GM12878 (cell line): ENCODE results near the gene UBE2E2. TPM values are rescaled to one million over a fixed set of nuclear protein-coding genes. Genes with fewer than 3 reads are reported as not detected.

Experiments used
- ATAC-seq: fragments of 200-7000 bp; cut with Tn5 transposase; 3 replicates; pipeline ENCODE4 v1.9.1; 2020; ENCODE audit warnings: mild to moderate bottlenecking, moderate library complexity
- BruUV-seq: library from RNA; stranded (reverse); fragments of 400-500 nt; replicated peaks from 2 replicates; lab custom pipeline; 2021; lab: Mats Ljungman, UMichigan
- CTCF ChIA-PET: fragments of 300-600 bp; sonication (Branson Sonifier 250); formaldehyde crosslinking; extraction: SDS; loops from one replicate; lab custom pipeline; 2021; ENCODE audit warnings: inconsistent platforms; lab: Yijun Ruan, JAX
- POLR2A ChIA-PET: fragments of 350-600 bp; formaldehyde crosslinking; extraction: SDS; loops from one replicate; lab custom pipeline; 2021; ENCODE audit warnings: inconsistent platforms; lab: Charles Lee
- RAD21 ChIA-PET: fragments of 300-600 bp; sonication (Branson Sonifier 250); formaldehyde crosslinking; loops from one replicate; lab custom pipeline; 2023; ENCODE audit warnings: antibody characterized with exemption; ENCODE audit not compliant: unreplicated experiment; lab: Charles Lee
- SMC1A ChIA-PET: fragments of 300-600 bp; sonication (Branson Sonifier 250); formaldehyde crosslinking; loops from one replicate; lab custom pipeline; 2023; ENCODE audit not compliant: unreplicated experiment, uncharacterized antibody; lab: Charles Lee
- DNase-seq: peaks from one replicate; pipeline ENCODE4 v3.0.0-alpha.2; 2011; ENCODE audit warnings: low read depth, low spot score
- FAIRE-seq: peaks from 3 replicates; lab custom pipeline; 2011; peaks lifted over from hg19 to GRCh38; lab: Jason Lieb, UNC
- H2AFZ ChIP-seq: 2 replicates; pipeline ENCODE4 v1.6.0; 2011; ENCODE audit warnings: low read depth, low read length, control low read depth; ENCODE audit not compliant: control insufficient read depth
- H3K27ac ChIP-seq: 2 replicates; pipeline ENCODE4 v1.5.1; 2011; ENCODE audit warnings: control low read depth; ENCODE audit not compliant: control insufficient read depth, insufficient read depth
- H3K27me3 ChIP-seq, 2 experiments: replicated peaks in 1 of 2; 2 replicates each; pipeline versions ENCODE4 v1.6.0 to v1.6.1; 2011; ENCODE audit warnings: low read length in 1 of 2; ENCODE audit not compliant: control insufficient read depth in 2 of 2, insufficient read depth in 2 of 2
- H3K36me3 ChIP-seq, 2 experiments: 2 replicates each; pipeline ENCODE4 v1.5.1; 2011; ENCODE audit warnings: low read length in 1 of 2; ENCODE audit not compliant: control insufficient read depth in 2 of 2, insufficient read depth in 2 of 2
- H3K4me1 ChIP-seq: 2 replicates; pipeline ENCODE4 v1.6.1; 2011; ENCODE audit warnings: mild to moderate bottlenecking, low read length, moderate library complexity, mixed read lengths; ENCODE audit not compliant: control insufficient read depth, insufficient read depth
- H3K4me2 ChIP-seq: 2 replicates; pipeline ENCODE4 v1.6.0; 2011; ENCODE audit warnings: control low read depth; ENCODE audit not compliant: control insufficient read depth, insufficient read depth
- H3K4me3 ChIP-seq: fragments of 200-600 bp; sonication (generic); 2 replicates; pipeline ENCODE4 v1.5.1; 2016
- H3K79me2 ChIP-seq: 2 replicates; pipeline ENCODE4 v1.6.0; 2011; ENCODE audit warnings: low read length; ENCODE audit not compliant: control insufficient read depth, insufficient read depth
- H3K9ac ChIP-seq: 2 replicates; pipeline ENCODE4 v1.8.0; 2011; ENCODE audit warnings: low read length, control low read depth, mixed read lengths; ENCODE audit not compliant: control insufficient read depth, insufficient read depth
- H3K9me3 ChIP-seq: replicated peaks from 3 replicates; pipeline ENCODE4 v1.5.1; 2011; ENCODE audit warnings: mild to moderate bottlenecking, low read length; ENCODE audit not compliant: control insufficient read depth, insufficient read depth
- H4K20me1 ChIP-seq: 2 replicates; pipeline ENCODE4 v1.6.0; 2011; ENCODE audit not compliant: control insufficient read depth, insufficient read depth
- CEBPZ ChIP-seq: fragments of 150-350 bp; IDR thresholded peaks from 2 replicates; pipeline ENCODE4 v1.6.1; 2016; ENCODE audit warnings: low read depth, low read length
- ELK1 ChIP-seq: IDR thresholded peaks from 2 replicates; pipeline ENCODE4 v1.6.1; 2012; ENCODE audit warnings: low read depth, low read length, improper control_type of control experiment
- FOXM1 ChIP-seq: IDR thresholded peaks from 2 replicates; pipeline ENCODE4 v1.6.1; 2012; ENCODE audit warnings: low read depth, mild to moderate bottlenecking, inconsistent platforms, low read length, moderate library complexity
- IRF4 ChIP-seq: IDR thresholded peaks from 2 replicates; pipeline ENCODE4 v1.6.1; 2011; ENCODE audit warnings: low read depth, low read length
- NFYA ChIP-seq: IDR thresholded peaks from 2 replicates; pipeline ENCODE4 v1.6.1; 2011; ENCODE audit warnings: low read depth, mild to moderate bottlenecking, low read length, improper control_type of control experiment, borderline replicate concordance
- PAX5 ChIP-seq: IDR thresholded peaks from 2 replicates; pipeline ENCODE4 v1.6.1; 2011; ENCODE audit warnings: low read depth, low read length, borderline replicate concordance
- PRDM15 ChIP-seq: fragments of 450-650 bp; formaldehyde crosslinking; IDR thresholded peaks from 2 replicates; pipeline ENCODE4 v1.4.0; 2020; ENCODE audit warnings: mild to moderate bottlenecking, moderate library complexity
- RFX5 ChIP-seq: IDR thresholded peaks from 2 replicates; pipeline ENCODE4 v1.6.1; 2011; ENCODE audit warnings: low read depth, low read length, improper control_type of control experiment
- SMARCA5 ChIP-seq: fragments of 450-650 bp; IDR thresholded peaks from 2 replicates; pipeline ENCODE4 v1.6.1; 2017; ENCODE audit warnings: mild to moderate bottlenecking
- WGBS: methylation state at CpG from one replicate; pipeline ENCODE4 v1.1.6; 2016; ENCODE audit warnings: low lambda C conversion rate; ENCODE audit not compliant: insufficient replicate concordance, insufficient coverage; ENCODE audit errors: missing lambda C conversion rate; 5-methylcytosine and 5-hydroxymethylcytosine counted together
- in situ Hi-C: fragments of 300-500 bp; cut with MboI; formaldehyde crosslinking; loops from 9 replicates; pipeline ENCODE4 v1.14.3; 2018; ENCODE audit warnings: mixed read lengths
- intact Hi-C: fragments of 100-400 bp; cut with micrococcal nuclease; formaldehyde crosslinking; loops from one replicate; pipeline ENCODE4 v1.14.2; 2022; ENCODE audit not compliant: unreplicated experiment
- polyA plus RNA-seq, 11 experiments: library from polyadenylated mRNA; depleted of rRNA in 4 of 11; unstranded in 6 of 11; stranded (reverse) in 5 of 11; fragments of >200 nt; fragmentation: Nextera tagmentation in 4 of 11; fragmentation: Illumina TruSeq in 1 of 11; extraction: Ambion mirVana in 4 of 11; extraction: Trizol in 1 of 11; gene quantifications; 1 replicate in 1 of 11; 2 replicates in 10 of 11; pipeline versions ENCODE4 v1.2.1 to v1.2.3, GENCODE V29; 2011 to 2016; ENCODE audit warnings: inconsistent platforms in 2 of 11, missing spikeins in 2 of 11, low read depth in 1 of 11
- total RNA-seq, 4 experiments: library from RNA; depleted of rRNA in 3 of 4; stranded (reverse); fragments of >200 nt in 3 of 4; fragmentation: Illumina TruSeq in 1 of 4; extraction: Trizol in 1 of 4; gene quantifications; 2 replicates each; pipeline versions ENCODE4 v1.2.1 to v1.2.3, GENCODE V29; 2013 to 2021

UBE2E2 gene
- total and polyA plus RNA-seq, 10 of the 15 experiments (the other 5 are each of a cell fraction or from before 2014, with no cell fraction given), result 8.7 to 71.0 (median 36.4) TPM

GRCh38 chr3:23435318-23435717 is 232.2 kb downstream of the UBE2E2 start (continued):
- TF ChIP-seq PRDM15 (CRISPR knock-in tag) (no peak), SMARCA5 (no peak), ELK1 (no peak)

- Histone ChIP-seq H3K36me3 (no peaks in the 10 kb centered on the region), H3K4me1 (peaks cover 14% of the 10 kb centered on the region), H3K27me3 (no peaks in the 10 kb centered on the region), H3K4me3 (no peak overlapping the region), H3K9me3 (no peaks in the 10 kb centered on the region), H3K79me2 (peaks cover 3% of the 10 kb centered on the region), H3K4me2 (no peak overlapping the region), H4K20me1 (0 out of 2 replicates have a peak, but pooled peaks cover 3% of the 10 kb centered on the region), H3K9ac (no peak overlapping the region), H3K27ac (no peak overlapping the region), H2AFZ (no peak overlapping the region)
- ATAC-seq (no peak), FAIRE-seq (no peak), DNase-seq (no peak)
- BruUV-seq, result no TSS peak
- in situ Hi-C loops (no loop called here), intact Hi-C loops (loop anchor here (5.0 kb wide), 1 partner anchor 234 kb away; the partner anchor contains the start of gene UBE2E2)
- ChIA-PET RAD21 (interaction anchor here (0.6 kb wide), 1 partner anchor 34 kb away, joined by 4 read pairs; no protein-coding TSS in a partner anchor), SMC1A (interaction anchor here (1.2 kb wide), 1 partner anchor 18 kb away, joined by 4 read pairs; no protein-coding TSS in a partner anchor), POLR2A (no interaction called here), CTCF (no interaction called here)
- 98% methylated on average over 9 of the region's 9 CpGs for WGBS
- TF ChIP-seq PAX5, result no peak
- TF ChIP-seq RFX5, result no peak
- no peak for TF ChIP-seq IRF4
- TF ChIP-seq CEBPZ, result no peak
- no peak for TF ChIP-seq FOXM1
- no peak for TF ChIP-seq NFYA
Measured at GRCh38 chr3:23435904-23436303, 232.8 kb downstream of the UBE2E2 start.
